Measurements from ENCODE around the gene SCARF1. TPM values are rescaled to one million over a fixed set of nuclear protein-coding genes. Genes with fewer than 3 reads are reported as not detected.

SCARF1 gene
- total RNA-seq, 1 experiment from 2014 or later, result 4.9 TPM

- TF ChIP-seq ATF3 (CRISPR knock-in tag; conservative IDR thresholded peaks at IDR 0.05), result no peak
- no peak for TF ChIP-seq ATF6 (CRISPR knock-in tag; IDR thresholded peaks at IDR 0.05)
- TF ChIP-seq PREB (CRISPR knock-in tag; IDR thresholded peaks at IDR 0.05; ENCODE audit: borderline replicate concordance), result no peak
- no peak for TF ChIP-seq TP53 (CRISPR knock-in tag; IDR thresholded peaks at IDR 0.05)
Measured at GRCh38 chr17:1683459-1683858, 37.9 kb upstream of the SCARF1 start (continued).

- TF ChIP-seq ATF2 (CRISPR knock-in tag; IDR thresholded peaks at IDR 0.05; ENCODE audit: borderline replicate concordance, low read depth) (no peak), ZNF532 (CRISPR knock-in tag; IDR thresholded peaks at IDR 0.05; ENCODE audit: borderline replicate concordance) (no peak), E2F5 (CRISPR knock-in tag; IDR thresholded peaks at IDR 0.05) (no peak), STAT6 (CRISPR knock-in tag; conservative IDR thresholded peaks at IDR 0.05; ENCODE audit: low read depth) (no peak), USF2 (CRISPR knock-in tag; IDR thresholded peaks at IDR 0.05) (no peak)
- H3K27me3 Mint-ChIP-seq (ENCODE audit: low read depth), result no peaks in the 10 kb centered on the region
- no peak overlapping the region for H3K4me3 Mint-ChIP-seq
- ChIA-PET CTCF (interaction anchor here (1.6 kb wide), 1 partner anchor 28 kb away, joined by 5 read pairs; the partner anchor contains the start of gene RILP), POLR2A (no interaction called here)
- H3K9me3 Mint-ChIP-seq, result no peaks in the 10 kb centered on the region
- DNase-seq (ENCODE audit: low spot score) (no peak), ATAC-seq (no peak)
- H3K27ac Mint-ChIP-seq, result no peak overlapping the region
- no peaks in the 10 kb centered on the region for H3K4me1 Mint-ChIP-seq
- peaks cover 94% of the 10 kb centered on the region for H3K36me3 Mint-ChIP-seq
Measured at GRCh38 chr17:1676401-1676800, 30.9 kb upstream of the SCARF1 start.
